Measurements from ENCODE around the gene RFWD3. TPM values are rescaled to one million over a fixed set of nuclear protein-coding genes. Genes with fewer than 3 reads are reported as not detected.
A peak's percentile ranks its signal among the peaks of the same experiment; 100 is the strongest.

The RFWD3 gene
- total RNA-seq, 1 experiment from 2014 or later, result 49.8 TPM

GRCh38 chr16:74666010-74666421 lies 661 bp downstream of the RFWD3 start:
- DNase-seq (ENCODE audit: low read depth), result no peak

DNA sequence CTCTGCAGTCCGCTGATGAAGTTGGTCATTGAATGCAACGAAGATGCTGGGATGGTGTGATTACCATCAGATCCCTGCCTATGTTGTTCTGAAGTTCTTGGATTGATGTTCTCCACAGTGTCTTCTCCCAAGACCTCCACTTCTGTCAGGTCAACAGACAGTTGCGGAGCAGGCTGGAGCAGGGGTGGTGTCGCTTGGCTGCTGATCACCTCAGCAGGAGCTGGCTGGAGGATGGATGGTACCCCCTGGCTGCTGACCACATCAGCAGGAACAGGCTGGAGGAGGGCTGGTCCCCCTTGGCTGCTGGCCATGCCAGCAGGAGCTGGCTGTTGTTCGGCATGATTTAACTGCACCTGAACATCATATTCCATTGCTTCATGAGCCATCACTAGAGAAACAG lies 5.6 kb downstream of the RFWD3 start:
- DNase-seq (ENCODE audit: low read depth), result no peak

DNA sequence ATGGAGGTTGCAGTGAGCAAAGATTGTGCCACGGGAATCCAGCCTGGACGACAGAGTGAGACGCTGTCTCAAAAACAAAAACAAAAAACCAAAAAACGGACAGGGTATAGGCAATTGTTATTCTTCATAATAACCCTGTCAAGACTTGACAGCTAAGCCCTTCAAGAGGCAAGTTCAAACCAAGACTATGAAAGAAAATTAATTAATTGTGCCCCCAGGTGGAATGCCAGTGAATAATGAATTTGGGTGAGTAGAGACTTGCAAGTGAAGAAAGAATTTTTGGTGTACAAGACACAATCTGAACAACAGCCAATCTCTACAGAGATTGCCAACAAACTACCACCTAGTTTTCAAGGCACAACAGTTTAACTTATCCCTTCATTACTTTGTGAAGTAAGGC lies 6.3 kb downstream of the RFWD3 start:
- DNase-seq (ENCODE audit: low read depth), result no peak

GRCh38 chr16:74659041-74659440 lies 7.6 kb downstream of the RFWD3 start:
- DNase-seq (ENCODE audit: low read depth), result no peak

- DNase-seq (ENCODE audit: low read depth), result no peak
Measured at GRCh38 chr16:74657870-74658642, 8.6 kb downstream of the RFWD3 start.

DNA sequence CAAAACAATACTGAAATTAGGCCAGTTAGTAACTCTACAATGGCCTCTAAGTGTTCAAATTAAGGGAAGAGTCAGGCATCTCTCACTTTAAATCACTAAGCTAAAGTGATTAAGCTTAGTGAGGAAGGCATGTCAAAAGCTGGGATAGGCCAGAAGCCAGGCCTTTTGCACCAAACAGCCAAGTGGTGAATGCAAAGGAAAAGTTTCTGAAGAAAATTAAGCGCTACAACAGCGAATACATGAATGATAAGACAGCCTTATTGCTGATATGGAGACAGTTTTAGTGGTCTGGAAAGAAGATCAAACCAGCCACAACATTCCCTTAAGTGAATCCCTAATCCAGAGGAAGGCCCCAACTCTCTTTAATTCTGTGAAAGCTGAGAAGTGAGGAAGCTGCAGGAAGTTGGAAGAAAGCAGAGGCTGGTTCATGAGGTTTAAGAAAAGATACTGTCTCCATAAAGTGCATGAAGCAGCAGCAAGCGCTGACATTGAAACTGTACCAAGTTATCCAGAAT lies 12.1 kb downstream of the RFWD3 start:
- DNase-seq (ENCODE audit: low read depth), result no peak

GRCh38 chr16:74652883-74653282 lies 13.8 kb downstream of the RFWD3 start:
- DNase-seq (ENCODE audit: low read depth), result peak; percentile 54

GRCh38 chr16:74652249-74652648 lies 14.4 kb downstream of the RFWD3 start:
- DNase-seq (ENCODE audit: low read depth), result no peak

GRCh38 chr16:74651841-74652240 lies 14.8 kb downstream of the RFWD3 start:
- DNase-seq (ENCODE audit: low read depth), result no peak

GRCh38 chr16:74650966-74651567 lies 15.6 kb downstream of the RFWD3 start:
- DNase-seq (ENCODE audit: low read depth), result no peak

DNA sequence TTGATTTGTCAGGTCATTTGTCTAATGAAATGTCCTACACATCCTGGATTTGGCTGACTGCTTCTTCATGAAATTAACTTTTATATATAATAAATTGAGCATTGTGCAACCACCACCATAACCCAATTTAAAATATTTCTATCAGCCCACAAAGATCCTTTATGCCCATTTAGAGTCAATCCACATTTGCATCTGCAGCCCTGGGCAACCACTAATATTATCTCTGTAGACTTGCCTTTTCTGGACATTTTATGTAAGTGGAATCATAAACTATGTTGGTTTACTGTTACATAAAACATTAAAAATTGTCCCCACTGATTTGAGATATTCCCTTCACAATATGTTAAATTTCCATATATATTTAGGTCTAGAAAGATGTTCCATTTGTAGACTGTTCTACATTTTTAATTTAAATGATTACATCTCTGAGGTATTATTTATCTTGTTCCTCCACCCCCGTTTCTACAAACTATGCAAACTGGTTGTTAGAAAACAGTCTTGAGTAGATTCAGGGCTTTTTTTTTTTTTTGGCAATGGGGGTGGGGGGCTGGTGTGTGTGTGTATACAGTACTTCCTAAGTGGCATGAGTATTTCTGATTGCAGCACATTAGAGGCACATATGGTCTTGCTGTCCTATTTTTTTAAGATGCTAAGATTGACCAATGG lies 16.7 kb downstream of the RFWD3 start:
- no peak for DNase-seq (ENCODE audit: low read depth)

DNA sequence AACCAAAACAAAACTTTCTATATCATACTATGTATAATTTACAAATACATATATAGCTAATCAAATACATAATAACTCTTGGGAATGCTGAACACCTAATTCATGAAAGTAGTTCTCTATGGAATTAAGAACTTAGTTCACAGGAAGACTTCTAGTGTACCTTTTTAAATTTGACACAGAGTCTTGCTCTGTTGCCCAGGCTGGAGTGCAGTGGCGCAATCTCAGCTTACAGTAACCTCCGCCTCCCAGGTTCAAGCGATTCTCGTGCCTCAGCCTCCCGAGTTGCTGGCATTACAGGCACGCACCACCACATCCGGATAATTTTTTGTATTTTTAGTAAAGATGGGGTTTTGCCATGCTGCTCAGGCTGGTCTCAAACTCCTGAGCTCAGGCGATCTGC lies 24.7 kb downstream of the RFWD3 start:
- no peak for DNase-seq (ENCODE audit: low read depth)

DNA sequence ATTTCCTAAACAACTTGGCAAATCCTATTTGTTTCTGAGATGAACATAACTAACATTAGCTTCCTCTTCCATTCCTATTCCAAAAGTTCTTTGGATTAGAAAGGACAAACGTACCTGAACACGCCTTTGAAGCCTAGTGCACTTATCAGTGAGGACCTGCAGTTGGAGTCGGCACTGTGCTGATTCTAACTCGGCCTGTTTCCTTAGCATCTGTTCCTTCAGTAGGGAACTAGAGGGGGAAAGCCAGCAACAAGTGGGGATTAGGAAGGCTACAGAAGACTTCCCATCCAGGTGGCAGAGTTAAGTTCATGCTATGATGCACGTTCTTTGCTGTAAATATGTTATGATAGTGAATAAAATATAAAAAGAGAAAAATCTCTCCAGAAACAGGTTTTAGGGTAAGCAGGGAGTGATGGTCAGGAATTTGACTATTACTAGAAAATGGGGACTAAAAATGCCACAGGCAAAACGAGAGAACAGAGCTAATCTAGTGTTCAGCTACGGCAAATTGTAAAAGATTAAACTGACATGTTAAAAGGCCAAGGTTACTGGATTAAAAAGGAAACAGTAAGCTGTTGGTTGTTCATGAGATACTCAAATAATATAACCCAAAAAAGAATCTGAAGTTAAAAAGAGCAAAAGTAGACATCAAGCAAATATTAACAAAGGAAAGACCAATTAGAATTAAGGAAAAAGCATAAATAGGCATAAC lies 28.8 kb downstream of the RFWD3 start:
- no peak for DNase-seq (ENCODE audit: low read depth)

- DNase-seq (ENCODE audit: low read depth), result no peak
Measured at GRCh38 chr16:74635303-74635702, 31.4 kb downstream of the RFWD3 start.

DNA sequence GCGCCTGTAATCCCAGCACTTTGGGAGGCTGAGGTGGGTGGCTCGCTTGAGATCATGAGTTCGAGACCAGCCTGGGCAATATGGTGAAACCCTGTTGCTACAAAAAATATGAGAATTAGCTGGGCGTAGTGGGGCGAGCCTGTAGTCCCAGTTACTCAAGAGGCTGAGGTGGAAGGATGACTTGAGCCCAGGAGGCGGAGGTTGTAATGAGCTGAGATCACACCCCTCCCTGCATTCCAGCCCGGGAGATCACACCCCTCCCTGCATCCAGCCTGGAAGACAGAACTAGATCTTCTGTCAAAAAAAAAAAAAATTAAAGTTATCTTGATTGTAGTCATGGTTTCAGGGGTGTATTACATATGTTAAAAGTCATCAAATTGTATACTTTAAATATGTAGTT lies 33.0 kb downstream of the RFWD3 start:
- no peak for DNase-seq (ENCODE audit: low read depth)

DNA sequence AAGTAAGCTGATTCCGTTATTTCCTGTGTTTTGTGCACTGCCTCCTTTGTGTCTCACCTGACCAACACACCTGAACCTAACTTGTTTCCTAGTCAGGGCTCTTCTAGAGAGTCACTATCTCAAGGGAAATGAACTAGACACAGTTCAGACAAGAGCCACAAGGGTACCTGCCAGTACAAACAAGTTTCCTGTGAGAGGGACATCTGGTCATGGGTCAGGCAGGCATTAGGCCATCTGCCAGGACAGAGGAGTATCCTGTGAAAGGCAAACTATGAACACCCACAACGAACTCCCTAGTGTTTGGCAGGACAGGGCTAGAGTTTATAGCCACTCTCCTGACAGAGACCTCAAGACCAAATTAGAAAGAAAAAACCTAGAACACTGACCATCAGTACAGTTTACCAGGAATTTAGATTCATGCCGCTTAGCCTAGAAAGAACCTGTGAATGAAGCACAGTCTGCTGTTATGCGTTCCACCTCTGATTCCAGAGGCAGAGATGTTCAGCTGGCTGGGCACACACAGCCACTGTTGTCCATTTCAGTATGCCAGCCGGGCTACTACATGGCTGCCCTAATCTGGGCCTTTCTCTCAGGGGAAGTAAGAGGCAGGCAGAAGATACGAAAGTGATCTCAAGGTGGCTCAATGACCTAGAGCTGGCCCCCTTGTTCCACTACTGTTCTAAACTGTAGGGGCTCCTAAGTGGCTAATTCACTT lies 39.0 kb downstream of the RFWD3 start:
- peak; percentile 32 for DNase-seq (ENCODE audit: low read depth)

- DNase-seq (ENCODE audit: low read depth), result peak; percentile 46
Measured at GRCh38 chr16:74626741-74627416, 39.8 kb downstream of the RFWD3 start.

DNA sequence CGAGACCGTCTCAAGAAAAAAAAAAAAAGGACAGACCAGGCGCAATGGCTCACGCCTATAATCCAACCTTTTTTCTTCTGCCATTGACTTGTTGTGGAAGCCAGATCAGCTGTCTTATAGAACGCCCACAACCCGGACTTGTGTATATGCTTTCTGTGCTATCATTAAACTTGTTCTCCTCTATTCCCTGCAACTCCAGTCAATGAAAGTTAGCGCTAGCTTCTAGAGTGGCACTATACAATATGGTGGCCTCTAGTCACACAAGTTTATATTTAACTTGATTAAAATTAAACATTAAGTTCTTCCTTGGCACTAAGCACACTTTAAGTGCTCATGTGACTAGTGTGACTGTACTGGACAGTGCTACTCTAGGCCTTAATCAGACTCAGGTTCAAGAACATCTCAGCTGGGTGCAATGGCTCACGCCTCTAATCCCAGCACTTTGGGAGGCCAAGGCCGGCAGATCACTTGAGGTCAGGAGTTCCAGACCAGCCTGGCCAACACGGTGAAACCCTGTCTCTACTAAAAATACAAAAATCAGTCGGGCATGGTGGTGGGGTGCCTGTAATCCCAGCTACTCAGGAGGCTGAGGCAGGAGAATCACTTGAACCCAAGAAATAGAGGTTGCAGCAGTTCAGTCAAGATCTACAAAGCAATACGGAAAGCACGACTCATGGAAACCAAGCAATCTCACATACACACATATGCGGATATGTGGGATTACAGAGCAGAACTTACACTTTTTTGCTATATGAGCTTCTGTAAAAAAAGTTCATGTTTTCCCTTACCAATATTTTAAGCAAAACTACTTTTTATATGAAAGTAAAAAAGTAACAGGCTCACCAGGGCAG lies 41.0 kb downstream of the RFWD3 start:
- no peak for DNase-seq (ENCODE audit: low read depth)

DNA sequence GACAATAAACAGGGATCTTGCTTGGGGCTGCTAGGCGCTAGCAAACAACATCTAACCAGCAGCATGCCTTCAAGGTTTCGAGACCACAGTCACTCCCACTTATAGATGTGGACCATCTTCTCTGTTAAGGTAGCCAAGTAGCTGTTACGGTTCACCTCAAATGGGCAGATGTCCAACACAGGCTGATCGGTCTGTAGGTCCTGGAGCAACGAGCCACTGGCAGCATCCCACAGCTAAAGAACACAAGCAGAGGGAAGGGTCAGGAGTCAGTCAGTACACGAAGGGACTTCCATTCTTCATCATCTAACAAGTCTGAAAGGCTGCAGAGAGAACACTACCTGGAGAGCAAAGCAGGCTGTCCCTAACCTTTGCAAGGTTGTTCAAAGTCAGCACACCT lies 42.8 kb downstream of the RFWD3 start:
- no peak for DNase-seq (ENCODE audit: low read depth)
